NCI-H2107 treated with DMSO at 0.1 percent for 48 hours (cell line): Measurements from ENCODE around the gene CALM3.
"Not testable (repeated sequence)": the region's sequence is repeated elsewhere in the genome, so short reads cannot be mapped to it uniquely, and the experiment has no call there.

ENCODE experiments used
- DNase-seq: peaks from one replicate; lab custom pipeline; 2025; ENCODE audit not compliant: unreplicated experiment; lab: John Stamatoyannopoulos, UW

The CALM3 gene

GRCh38 chr19:46614114-46614722 is 13.1 kb downstream of the CALM3 start:
- peak; percentile 20 for DNase-seq

GRCh38 chr19:46615966-46616365 is 14.8 kb downstream of the CALM3 start:
- DNase-seq: no peak

DNA sequence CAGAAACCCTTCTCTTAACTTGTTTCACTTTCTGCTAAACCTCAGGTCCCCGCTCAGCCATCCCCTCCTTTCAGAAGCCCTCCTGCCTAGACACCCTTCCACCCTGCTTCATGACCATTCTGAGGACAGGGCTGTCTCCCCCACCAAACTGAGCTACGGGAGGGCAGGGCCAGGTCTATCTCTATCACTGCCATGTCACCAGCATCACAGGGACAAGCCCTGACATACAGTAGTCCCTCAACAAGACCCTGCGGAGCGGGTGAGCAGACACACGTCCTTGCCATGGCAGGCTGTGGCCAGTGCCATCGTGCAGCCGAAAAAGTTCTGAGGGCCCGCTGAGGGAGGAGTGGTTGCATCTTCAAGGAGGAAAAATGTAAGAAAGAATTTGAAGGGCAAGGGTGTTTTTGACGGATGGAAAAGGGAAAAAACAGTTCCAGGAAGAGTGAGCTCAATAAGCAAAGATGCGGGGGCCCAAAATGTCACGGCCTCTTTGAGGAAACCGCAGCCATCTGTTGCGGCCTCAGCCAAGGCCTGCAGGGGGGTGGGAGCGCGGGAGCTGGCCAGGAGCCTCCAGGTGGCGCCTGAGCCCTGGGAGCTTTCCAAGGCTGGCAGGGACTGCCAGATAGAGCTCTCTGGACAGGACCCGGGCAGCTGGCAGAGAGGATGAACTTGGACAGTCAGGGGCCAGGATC is 15.6 kb downstream of the CALM3 start:
- DNase-seq: peak; percentile 11

DNA sequence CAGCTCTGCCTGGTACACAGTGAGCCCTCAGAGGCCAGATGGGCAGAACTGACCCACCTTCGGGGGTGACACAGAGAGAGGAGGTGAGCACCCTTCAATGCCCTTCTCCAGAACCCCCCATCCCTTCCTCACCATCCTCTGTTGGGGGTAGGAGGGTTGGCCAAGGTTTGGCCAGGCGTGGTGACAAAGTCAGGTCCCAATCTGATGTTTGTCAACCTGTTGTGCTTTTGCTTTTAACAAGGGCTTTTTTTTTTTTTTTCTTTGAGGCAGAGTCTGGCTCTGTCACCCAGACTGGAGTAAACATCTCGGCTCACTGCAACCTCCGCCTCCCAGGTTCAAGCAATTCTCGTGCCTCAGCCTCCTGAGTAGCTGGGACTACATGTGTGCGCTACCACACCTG is 16.5 kb downstream of the CALM3 start:
- DNase-seq: no peak

DNA sequence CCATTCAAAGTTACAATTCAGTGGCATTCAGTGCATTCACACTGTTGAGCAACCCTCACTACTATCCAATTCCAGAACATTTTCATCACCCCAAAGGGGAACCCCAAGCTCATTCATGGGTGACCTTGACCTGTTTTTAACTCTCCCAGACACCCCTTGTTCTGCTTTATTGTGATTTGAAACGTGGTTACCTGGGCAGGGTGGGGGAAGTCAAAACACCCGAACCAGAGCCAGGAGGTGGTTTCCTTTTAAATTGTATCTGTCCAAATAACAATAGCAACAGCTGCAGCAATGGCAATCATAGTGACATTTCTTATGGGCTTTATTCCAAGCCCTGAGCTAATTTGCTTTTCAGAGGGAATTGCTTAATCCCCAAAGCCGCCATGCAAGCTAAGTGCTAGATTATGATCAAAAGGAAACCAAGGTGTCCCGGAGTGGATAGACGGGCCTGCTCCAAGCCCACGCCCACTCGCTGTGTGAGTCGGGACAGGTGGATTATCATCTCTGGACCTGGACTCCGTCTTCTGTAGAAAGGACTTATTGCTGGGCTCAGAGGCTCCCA is 17.6 kb downstream of the CALM3 start:
- DNase-seq: peak; percentile 21

- no peak for DNase-seq
Observed at GRCh38 chr19:46620267-46620666, 19.1 kb downstream of the CALM3 start.

DNA sequence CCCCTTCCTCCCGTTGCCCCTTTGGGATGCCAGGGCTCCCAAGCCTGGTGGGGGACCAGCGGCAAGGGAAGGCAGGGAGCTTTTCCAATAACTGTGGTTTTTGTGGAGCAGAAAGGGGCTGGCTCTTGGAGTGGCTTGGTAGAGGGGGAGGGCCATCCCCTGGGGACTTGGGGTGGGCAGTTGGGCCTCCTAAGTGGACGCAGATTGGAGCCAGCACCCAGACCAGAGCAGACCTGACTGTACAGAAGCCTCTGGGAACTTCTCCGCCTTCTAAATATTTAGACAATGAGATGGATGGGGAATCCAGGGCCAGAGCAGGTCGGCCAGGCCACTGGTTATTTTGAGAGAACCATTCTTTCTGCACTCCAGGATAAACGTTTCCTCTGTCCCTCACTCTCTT is 19.6 kb downstream of the CALM3 start:
- DNase-seq: no peak

- no peak for DNase-seq
Observed at GRCh38 chr19:46621191-46622117, 20.3 kb downstream of the CALM3 start.

DNA sequence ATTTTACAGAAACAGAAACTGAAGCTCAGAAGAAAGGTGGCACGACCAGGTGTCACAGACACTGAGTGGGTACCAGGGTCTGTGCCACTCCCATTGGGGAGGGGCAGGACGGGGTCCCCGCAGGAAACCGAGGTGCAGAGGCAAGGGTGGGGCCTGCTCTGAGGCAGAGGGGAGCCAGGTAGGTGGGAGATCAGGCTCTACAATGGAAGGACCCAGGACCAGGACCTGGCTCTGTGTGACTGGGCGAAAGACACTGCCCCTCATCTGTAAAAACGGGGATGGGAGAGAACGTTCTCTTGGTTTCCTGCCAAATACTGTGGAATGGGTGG is 21.0 kb downstream of the CALM3 start:
- DNase-seq: no peak

GRCh38 chr19:46623915-46624502 is 22.9 kb downstream of the CALM3 start:
- DNase-seq: no peak

- DNase-seq: no peak
Observed at GRCh38 chr19:46624958-46625661, 24.0 kb downstream of the CALM3 start, which contains the start of gene PTGIR. Gene PTGIR (minus strand): TSS chr19:46625089. CDS start chr19:46624225, 864 bp downstream.

- DNase-seq: no peak
Observed at GRCh38 chr19:46625731-46626130, 24.6 kb downstream of the CALM3 start.

- no peak for DNase-seq
Observed at GRCh38 chr19:46626446-46626845, 25.3 kb downstream of the CALM3 start.

DNA sequence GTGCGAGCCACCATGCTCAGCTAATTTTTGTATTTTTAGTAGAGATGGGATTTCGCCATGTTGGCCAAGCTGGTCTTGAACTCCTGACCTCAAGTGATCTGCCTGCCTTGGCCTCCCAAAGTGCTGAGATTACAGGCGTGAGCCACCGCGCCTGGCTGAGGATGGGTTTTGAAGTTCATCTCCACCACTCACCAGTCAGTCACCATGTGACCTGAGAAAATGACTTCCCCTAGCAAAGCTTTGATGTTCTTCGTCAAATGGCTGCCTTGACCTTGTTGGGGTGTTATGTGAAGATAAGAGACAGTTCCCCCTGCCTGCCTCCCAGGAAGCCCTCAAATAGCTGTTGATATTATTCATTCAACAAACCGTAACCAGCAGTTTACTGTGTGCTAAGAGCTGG is 27.8 kb downstream of the CALM3 start:
- DNase-seq: not testable (repeated sequence)

DNA sequence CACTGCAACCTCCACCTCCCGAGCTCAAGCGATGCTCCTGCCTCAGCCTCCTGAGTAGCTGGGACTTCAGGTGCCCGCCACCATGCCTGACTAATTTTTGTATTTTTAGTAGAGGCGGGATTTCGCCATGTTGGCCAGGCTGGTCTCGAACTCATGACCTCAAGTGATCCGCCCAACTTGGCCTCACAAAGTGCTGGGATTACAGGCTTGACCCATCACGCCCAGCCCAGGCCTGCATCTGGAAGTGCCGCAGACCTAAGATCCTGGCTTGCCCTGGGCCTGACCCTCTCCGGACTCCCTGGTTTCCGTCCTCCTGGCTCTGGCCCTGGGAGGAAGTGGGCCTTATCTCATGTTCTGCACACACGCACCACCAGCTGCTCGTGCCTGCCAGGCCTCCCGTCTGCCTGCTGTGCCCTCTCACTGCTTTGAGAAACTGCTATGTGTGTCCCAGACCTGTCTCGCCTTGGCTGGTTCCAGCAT is 28.5 kb downstream of the CALM3 start:
- DNase-seq: no peak

DNA sequence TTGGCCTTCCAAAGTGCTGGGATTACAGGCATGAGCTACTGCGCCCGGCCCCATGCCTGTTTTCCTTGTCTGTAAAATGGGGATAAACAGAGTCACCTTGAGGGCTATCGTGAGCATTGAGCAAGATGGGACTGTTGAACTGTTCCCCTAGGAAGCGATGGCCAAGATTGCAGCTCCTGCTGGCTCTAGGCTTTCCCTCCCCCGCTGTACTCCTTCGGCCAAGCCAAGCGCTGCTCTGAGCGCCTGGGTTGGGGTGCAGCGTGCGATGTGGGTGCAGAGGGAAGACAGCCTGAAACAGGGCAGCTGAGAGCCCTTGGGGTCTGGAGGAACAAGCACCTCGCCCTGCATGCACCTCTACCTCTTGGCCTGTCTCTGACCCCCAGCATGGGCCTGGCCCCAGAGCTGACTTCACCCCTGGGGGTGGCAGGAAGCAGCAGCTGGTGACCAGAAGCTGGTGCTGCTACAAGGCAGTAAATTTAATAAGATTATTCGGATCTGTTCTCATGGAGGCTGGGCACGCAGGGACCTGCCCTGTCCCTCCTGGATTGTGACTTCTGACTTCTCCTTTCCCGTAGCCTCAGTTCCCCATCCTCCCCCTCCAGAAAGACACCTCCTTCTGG is 29.6 kb downstream of the CALM3 start:
- DNase-seq: no peak

- DNase-seq: no peak
Observed at GRCh38 chr19:46631481-46631880, 30.4 kb downstream of the CALM3 start.

- DNase-seq: no peak
Observed at GRCh38 chr19:46633130-46633529, 32.0 kb downstream of the CALM3 start.

DNA sequence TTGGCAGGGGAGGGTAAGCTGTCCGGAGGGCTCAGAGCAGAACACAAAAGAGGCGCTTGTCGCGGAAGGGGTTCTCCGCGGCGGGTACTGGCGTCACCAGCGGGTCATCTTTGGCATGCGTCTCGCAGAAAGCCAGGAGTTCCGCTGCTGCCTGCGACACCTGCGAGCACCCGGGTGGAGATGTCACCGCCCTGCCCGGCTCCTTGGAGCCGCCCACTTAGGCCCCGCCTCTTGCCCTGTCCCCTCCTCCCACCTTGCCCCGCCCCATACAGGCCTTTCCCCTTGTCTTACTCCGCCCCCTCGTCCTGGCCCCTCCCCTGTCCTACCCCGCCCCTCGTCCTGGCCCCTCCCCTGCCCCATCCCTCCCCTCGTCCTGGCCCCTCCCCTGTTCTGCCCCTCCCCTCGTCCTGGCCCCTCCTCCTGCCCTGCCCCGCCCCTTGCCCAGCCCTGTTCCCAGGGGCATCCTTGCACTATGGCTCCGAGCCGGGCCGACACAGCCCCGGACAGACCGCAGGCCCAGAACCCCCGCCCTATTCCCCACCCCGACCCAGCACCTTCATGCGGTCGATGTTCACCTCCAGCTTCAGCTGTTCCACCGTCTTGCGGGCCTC is 33.0 kb downstream of the CALM3 start:
- DNase-seq: no peak
